ENCODE measurements around the gene GZMA. TPM values are rescaled to one million over a fixed set of nuclear protein-coding genes. Genes with fewer than 3 reads are reported as not detected.
A peak's percentile ranks its signal among the peaks of the same experiment; 100 is the strongest.

Gene GZMA
- total RNA-seq, 2 experiments from 2014 or later: 2.4 TPM

- H3K36me3 Mint-ChIP-seq (ENCODE audit: low read depth): no peaks in the 10 kb centered on the region
- H3K4me1 Mint-ChIP-seq: peaks cover 27% of the 10 kb centered on the region
- H3K27ac Mint-ChIP-seq: no peak overlapping the region
- no peak for ATAC-seq
- POLR2A ChIA-PET: no interaction called here
- peaks cover 8% of the 10 kb centered on the region for H3K27me3 Mint-ChIP-seq
- CTCF ChIA-PET: interaction anchor here (1.2 kb wide), 1 partner anchor 165 kb away, joined by 3 read pairs; no protein-coding TSS in a partner anchor
- intact Hi-C loops (cut with DNase I, micrococcal nuclease): no loop called here
- H3K9me3 Mint-ChIP-seq (ENCODE audit: low read depth): no peaks in the 10 kb centered on the region
- no peak for DNase-seq
- no peak overlapping the region for H3K4me3 Mint-ChIP-seq
Observed at GRCh38 chr5:55108661-55109060, 6.2 kb downstream of the GZMA start.

- ChIA-PET CTCF (no interaction called here), POLR2A (no interaction called here)
- Mint-ChIP-seq H3K27ac (no peak overlapping the region), H3K9me3 (ENCODE audit: low read depth) (no peaks in the 10 kb centered on the region), H3K36me3 (ENCODE audit: low read depth) (no peaks in the 10 kb centered on the region), H3K4me3 (no peak overlapping the region), H3K4me1 (peaks cover 15% of the 10 kb centered on the region), H3K27me3 (no peaks in the 10 kb centered on the region)
- DNase-seq (no peak), ATAC-seq (no peak)
- intact Hi-C loops (cut with DNase I, micrococcal nuclease): no loop called here
Observed at GRCh38 chr5:55110217-55110616, 7.8 kb downstream of the GZMA start.

GRCh38 chr5:55113327-55113726 is 10.9 kb downstream of the GZMA start:
- Mint-ChIP-seq H3K27me3 (no peaks in the 10 kb centered on the region), H3K4me3 (no peak overlapping the region), H3K36me3 (ENCODE audit: low read depth) (no peaks in the 10 kb centered on the region), H3K9me3 (ENCODE audit: low read depth) (no peaks in the 10 kb centered on the region), H3K27ac (no peak overlapping the region), H3K4me1 (peaks cover 13% of the 10 kb centered on the region)
- intact Hi-C loops (cut with DNase I, micrococcal nuclease): no loop called here
- ATAC-seq (no peak), DNase-seq (no peak)
- ChIA-PET CTCF (no interaction called here), POLR2A (no interaction called here)

GRCh38 chr5:55114061-55114460 is 11.6 kb downstream of the GZMA start:
- no peak for ATAC-seq
- H3K36me3 Mint-ChIP-seq (ENCODE audit: low read depth): no peaks in the 10 kb centered on the region
- ChIA-PET CTCF (interaction anchor here (0.8 kb wide), 1 partner anchor 22 kb away, joined by 4 read pairs; no protein-coding TSS in a partner anchor), POLR2A (no interaction called here)
- H3K4me3 Mint-ChIP-seq: no peak overlapping the region
- no peak for DNase-seq
- no peaks in the 10 kb centered on the region for H3K27me3 Mint-ChIP-seq
- no peak overlapping the region for H3K27ac Mint-ChIP-seq
- no peaks in the 10 kb centered on the region for H3K9me3 Mint-ChIP-seq (ENCODE audit: low read depth)
- intact Hi-C loops (cut with DNase I, micrococcal nuclease): no loop called here
- peaks cover 13% of the 10 kb centered on the region for H3K4me1 Mint-ChIP-seq

- ChIA-PET POLR2A (no interaction called here), CTCF (interaction anchor here (1.9 kb wide), 1 partner anchor 23 kb away, joined by 6 read pairs; no protein-coding TSS in a partner anchor)
- DNase-seq (no peak), ATAC-seq (no peak)
- H3K27ac Mint-ChIP-seq: no peak overlapping the region
- H3K4me3 Mint-ChIP-seq: no peak overlapping the region
- intact Hi-C loops (cut with DNase I, micrococcal nuclease): no loop called here
- no peaks in the 10 kb centered on the region for H3K36me3 Mint-ChIP-seq (ENCODE audit: low read depth)
- no peaks in the 10 kb centered on the region for H3K4me1 Mint-ChIP-seq
- H3K9me3 Mint-ChIP-seq (ENCODE audit: low read depth): no peaks in the 10 kb centered on the region
- H3K27me3 Mint-ChIP-seq: no peaks in the 10 kb centered on the region
Observed at GRCh38 chr5:55123365-55123764, 20.9 kb downstream of the GZMA start.

GRCh38 chr5:55134053-55134722 is 31.7 kb downstream of the GZMA start:
- ChIA-PET CTCF (interaction anchor here (0.6 to 2.4 kb wide), 6 partner anchors 10 to 360 kb away, joined by 3 to 13 read pairs (median 4); no protein-coding TSS in a partner anchor), POLR2A (no interaction called here)
- ATAC-seq (peak; percentile 60), DNase-seq (peak; percentile 15)
- no peak overlapping the region for H3K27ac Mint-ChIP-seq
- peaks cover 14% of the 10 kb centered on the region for H3K9me3 Mint-ChIP-seq (ENCODE audit: low read depth)
- peaks cover 4% of the 10 kb centered on the region for H3K27me3 Mint-ChIP-seq
- peaks cover 8% of the 10 kb centered on the region for H3K36me3 Mint-ChIP-seq (ENCODE audit: low read depth)
- peaks cover 14% of the 10 kb centered on the region for H3K4me1 Mint-ChIP-seq
- intact Hi-C loops (cut with DNase I, micrococcal nuclease): loop anchor here in 1 of 2 experiments (5.0 kb wide), 1 partner anchor 62 kb away; no protein-coding TSS in a partner anchor
- H3K4me3 Mint-ChIP-seq: no peak overlapping the region

GRCh38 chr5:55136521-55136920 is 34.1 kb downstream of the GZMA start:
- H3K27ac Mint-ChIP-seq: no peak overlapping the region
- peaks cover 4% of the 10 kb centered on the region for H3K27me3 Mint-ChIP-seq
- H3K4me1 Mint-ChIP-seq: peaks cover 19% of the 10 kb centered on the region
- POLR2A ChIA-PET: no interaction called here
- intact Hi-C loops (cut with DNase I, micrococcal nuclease): no loop called here
- ATAC-seq (no peak), DNase-seq (no peak)
- CTCF ChIA-PET: no interaction called here
- no peaks in the 10 kb centered on the region for H3K36me3 Mint-ChIP-seq (ENCODE audit: low read depth)
- no peak overlapping the region for H3K4me3 Mint-ChIP-seq
- no peaks in the 10 kb centered on the region for H3K9me3 Mint-ChIP-seq (ENCODE audit: low read depth)

GRCh38 chr5:55140908-55141665 is 38.6 kb downstream of the GZMA start:
- intact Hi-C loops (cut with DNase I, micrococcal nuclease): no loop called here
- CTCF ChIA-PET: interaction anchor here (1.0 to 1.9 kb wide), 5 partner anchors 182 to 238 kb away, joined by 3 to 6 read pairs (median 3); no protein-coding TSS in a partner anchor
- POLR2A ChIA-PET: no interaction called here
- H3K27me3 Mint-ChIP-seq: peaks cover 14% of the 10 kb centered on the region
- ATAC-seq: no peak
- no peak overlapping the region for H3K4me3 Mint-ChIP-seq
- no peak overlapping the region for H3K27ac Mint-ChIP-seq
- H3K4me1 Mint-ChIP-seq: peaks cover 15% of the 10 kb centered on the region
- DNase-seq: no peak
- H3K36me3 Mint-ChIP-seq (ENCODE audit: low read depth): no peaks in the 10 kb centered on the region
- H3K9me3 Mint-ChIP-seq (ENCODE audit: low read depth): no peaks in the 10 kb centered on the region

GRCh38 chr5:55141945-55142690 is 39.7 kb downstream of the GZMA start:
- ATAC-seq (peak; percentile 32), DNase-seq (peak; percentile 9)
- H3K4me1 Mint-ChIP-seq: peaks cover 21% of the 10 kb centered on the region
- no peak overlapping the region for H3K27ac Mint-ChIP-seq
- H3K27me3 Mint-ChIP-seq: peaks cover 14% of the 10 kb centered on the region
- no peak overlapping the region for H3K4me3 Mint-ChIP-seq
- POLR2A ChIA-PET: no interaction called here
- H3K36me3 Mint-ChIP-seq (ENCODE audit: low read depth): no peaks in the 10 kb centered on the region
- no peaks in the 10 kb centered on the region for H3K9me3 Mint-ChIP-seq (ENCODE audit: low read depth)
- CTCF ChIA-PET: interaction anchor here (1.0 to 1.9 kb wide), 4 partner anchors 183 to 239 kb away, joined by 3 to 6 read pairs (median 3); no protein-coding TSS in a partner anchor
- intact Hi-C loops (cut with DNase I, micrococcal nuclease): no loop called here

GRCh38 chr5:55143624-55144023 is 41.2 kb downstream of the GZMA start:
- no peak for ATAC-seq
- Mint-ChIP-seq H3K27me3 (peaks cover 10% of the 10 kb centered on the region), H3K27ac (no peak overlapping the region), H3K4me3 (no peak overlapping the region), H3K36me3 (ENCODE audit: low read depth) (no peaks in the 10 kb centered on the region), H3K4me1 (peaks cover 21% of the 10 kb centered on the region), H3K9me3 (ENCODE audit: low read depth) (no peaks in the 10 kb centered on the region)
- CTCF ChIA-PET: interaction anchor here (1.0 to 4.3 kb wide), 3 partner anchors 183 to 238 kb away, joined by 3 to 57 read pairs (median 9); no protein-coding TSS in a partner anchor
- POLR2A ChIA-PET: no interaction called here
- DNase-seq: no peak
- intact Hi-C loops (cut with DNase I, micrococcal nuclease): no loop called here

GRCh38 chr5:55146080-55146479 is 43.6 kb downstream of the GZMA start:
- Mint-ChIP-seq H3K9me3 (ENCODE audit: low read depth) (no peaks in the 10 kb centered on the region), H3K27ac (no peak overlapping the region), H3K4me3 (no peak overlapping the region), H3K4me1 (peaks cover 20% of the 10 kb centered on the region), H3K27me3 (peaks cover 13% of the 10 kb centered on the region), H3K36me3 (ENCODE audit: low read depth) (no peaks in the 10 kb centered on the region)
- CTCF ChIA-PET: interaction anchor here (0.6 to 4.3 kb wide), 32 partner anchors 13 to 629 kb away, joined by 3 to 57 read pairs (median 4); partner anchors contain the start of genes ESM1 and GPX8
- POLR2A ChIA-PET: interaction anchor here (1.1 kb wide), 1 partner anchor 202 kb away, joined by 4 read pairs; no protein-coding TSS in a partner anchor
- DNase-seq: no peak
- ATAC-seq: no peak
- intact Hi-C loops (cut with DNase I, micrococcal nuclease): loop anchor here (1.0 to 2.0 kb wide), 4 partner anchors 202 to 629 kb away; partner anchors contain the start of gene SNX18 (in 2 of the 2)

Data from activated CD4-positive, alpha-beta T cell treated with anti-CD3 and anti-CD28 coated beads for 36 hours (primary cell).